Right lobe of liver (tissue), 4 donors: ENCODE data around the gene IL15.

Experiments used
- POLR2A ChIP-seq: fragments of 450-650 bp; IDR thresholded peaks from one replicate; pipeline ENCODE4 v1.6.1; 2017; ENCODE audit warnings: antibody characterized with exemption, mild to moderate bottlenecking
- TF ChIP-seq, protein P1 (sequence below), 4 donors: fragments of 200-600 bp in 3 of 4; fragments of 450-650 bp in 1 of 4; IDR thresholded peaks; one replicate each; pipeline versions ENCODE4 v1.5.1 to v1.8.0; 2016 to 2022; ENCODE audit warnings: antibody characterized with exemption in 4 of 4, mild to moderate bottlenecking in 2 of 4
- donor health status: DM: no; HTN: no; CAD: no.
- donor health status: DM: no; HTN: no; CAD: no.
- donor health status: DM: no; HTN: yes; CAD: no.

GRCh38 chr4:141713771-141714445, 77.5 kb downstream of the IL15 start:
- TF ChIP-seq, protein P1, sequence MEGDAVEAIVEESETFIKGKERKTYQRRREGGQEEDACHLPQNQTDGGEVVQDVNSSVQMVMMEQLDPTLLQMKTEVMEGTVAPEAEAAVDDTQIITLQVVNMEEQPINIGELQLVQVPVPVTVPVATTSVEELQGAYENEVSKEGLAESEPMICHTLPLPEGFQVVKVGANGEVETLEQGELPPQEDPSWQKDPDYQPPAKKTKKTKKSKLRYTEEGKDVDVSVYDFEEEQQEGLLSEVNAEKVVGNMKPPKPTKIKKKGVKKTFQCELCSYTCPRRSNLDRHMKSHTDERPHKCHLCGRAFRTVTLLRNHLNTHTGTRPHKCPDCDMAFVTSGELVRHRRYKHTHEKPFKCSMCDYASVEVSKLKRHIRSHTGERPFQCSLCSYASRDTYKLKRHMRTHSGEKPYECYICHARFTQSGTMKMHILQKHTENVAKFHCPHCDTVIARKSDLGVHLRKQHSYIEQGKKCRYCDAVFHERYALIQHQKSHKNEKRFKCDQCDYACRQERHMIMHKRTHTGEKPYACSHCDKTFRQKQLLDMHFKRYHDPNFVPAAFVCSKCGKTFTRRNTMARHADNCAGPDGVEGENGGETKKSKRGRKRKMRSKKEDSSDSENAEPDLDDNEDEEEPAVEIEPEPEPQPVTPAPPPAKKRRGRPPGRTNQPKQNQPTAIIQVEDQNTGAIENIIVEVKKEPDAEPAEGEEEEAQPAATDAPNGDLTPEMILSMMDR (IDR thresholded peaks at IDR 0.05), result no peak
- no peak for TF ChIP-seq POLR2A
